Ishikawa (cell line): ENCODE data around the gene CFHR4.

Experiments used
- EP300 ChIP-seq: IDR thresholded peaks from 2 replicates; pipeline ENCODE4 v1.6.1; 2012; ENCODE audit warnings: borderline replicate concordance
- FOXM1 ChIP-seq: IDR thresholded peaks from 2 replicates; pipeline ENCODE4 v1.6.1; 2012; ENCODE audit warnings: low read depth, borderline replicate concordance
- RAD21 ChIP-seq: IDR thresholded peaks from 2 replicates; pipeline ENCODE4 v1.6.1; 2012; ENCODE audit warnings: low read depth
- TEAD4 ChIP-seq: IDR thresholded peaks from 2 replicates; pipeline ENCODE4 v1.6.1; 2012
- YY1 ChIP-seq: IDR thresholded peaks from 2 replicates; pipeline ENCODE4 v1.6.1; 2012; ENCODE audit warnings: low read depth
- ZBTB7A ChIP-seq: IDR thresholded peaks from 2 replicates; pipeline ENCODE4 v1.6.1; 2012; ENCODE audit warnings: low read depth
- TF ChIP-seq, protein P1 (sequence below): IDR thresholded peaks from 2 replicates; pipeline ENCODE4 v1.6.1; 2012
- TF ChIP-seq, protein P2 (sequence below): IDR thresholded peaks from 2 replicates; pipeline ENCODE4 v1.6.1; 2012; ENCODE audit warnings: low read depth, mild to moderate bottlenecking
- TF ChIP-seq, protein P3 (sequence below): IDR thresholded peaks from 2 replicates; pipeline ENCODE4 v1.6.1; 2012

DNA sequence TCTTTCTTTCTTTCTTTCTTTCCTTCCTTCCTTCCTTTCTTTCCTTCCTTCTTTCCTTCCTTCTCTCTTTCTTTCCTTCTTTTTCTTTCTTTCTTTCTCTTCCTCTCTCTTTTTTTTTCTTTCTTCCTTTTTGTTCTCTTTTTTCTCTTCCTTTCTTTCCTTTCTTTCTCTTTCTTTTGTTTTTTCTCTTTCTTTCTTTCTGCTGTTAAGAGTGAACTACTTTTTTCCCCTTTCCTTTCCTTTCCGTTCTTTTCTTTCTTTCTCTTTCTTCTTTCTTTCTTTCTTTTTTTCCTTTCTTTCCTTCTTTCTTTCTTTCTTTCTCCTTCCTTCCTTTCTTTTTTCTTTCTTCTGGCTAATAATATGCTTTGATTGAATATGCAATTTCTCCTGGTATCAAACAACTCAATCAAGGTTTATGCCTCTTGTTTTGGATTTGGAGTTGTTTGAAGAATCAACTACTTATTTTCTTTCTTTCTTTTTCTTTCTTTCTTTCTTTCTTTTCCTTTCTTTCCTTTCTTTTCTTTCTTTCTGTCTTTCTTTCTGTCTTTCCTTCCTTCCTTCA is 27.4 kb upstream of the CFHR4 start:
- TF ChIP-seq, protein P1, sequence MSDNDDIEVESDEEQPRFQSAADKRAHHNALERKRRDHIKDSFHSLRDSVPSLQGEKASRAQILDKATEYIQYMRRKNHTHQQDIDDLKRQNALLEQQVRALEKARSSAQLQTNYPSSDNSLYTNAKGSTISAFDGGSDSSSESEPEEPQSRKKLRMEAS = no peak
- TF ChIP-seq, protein P2, sequence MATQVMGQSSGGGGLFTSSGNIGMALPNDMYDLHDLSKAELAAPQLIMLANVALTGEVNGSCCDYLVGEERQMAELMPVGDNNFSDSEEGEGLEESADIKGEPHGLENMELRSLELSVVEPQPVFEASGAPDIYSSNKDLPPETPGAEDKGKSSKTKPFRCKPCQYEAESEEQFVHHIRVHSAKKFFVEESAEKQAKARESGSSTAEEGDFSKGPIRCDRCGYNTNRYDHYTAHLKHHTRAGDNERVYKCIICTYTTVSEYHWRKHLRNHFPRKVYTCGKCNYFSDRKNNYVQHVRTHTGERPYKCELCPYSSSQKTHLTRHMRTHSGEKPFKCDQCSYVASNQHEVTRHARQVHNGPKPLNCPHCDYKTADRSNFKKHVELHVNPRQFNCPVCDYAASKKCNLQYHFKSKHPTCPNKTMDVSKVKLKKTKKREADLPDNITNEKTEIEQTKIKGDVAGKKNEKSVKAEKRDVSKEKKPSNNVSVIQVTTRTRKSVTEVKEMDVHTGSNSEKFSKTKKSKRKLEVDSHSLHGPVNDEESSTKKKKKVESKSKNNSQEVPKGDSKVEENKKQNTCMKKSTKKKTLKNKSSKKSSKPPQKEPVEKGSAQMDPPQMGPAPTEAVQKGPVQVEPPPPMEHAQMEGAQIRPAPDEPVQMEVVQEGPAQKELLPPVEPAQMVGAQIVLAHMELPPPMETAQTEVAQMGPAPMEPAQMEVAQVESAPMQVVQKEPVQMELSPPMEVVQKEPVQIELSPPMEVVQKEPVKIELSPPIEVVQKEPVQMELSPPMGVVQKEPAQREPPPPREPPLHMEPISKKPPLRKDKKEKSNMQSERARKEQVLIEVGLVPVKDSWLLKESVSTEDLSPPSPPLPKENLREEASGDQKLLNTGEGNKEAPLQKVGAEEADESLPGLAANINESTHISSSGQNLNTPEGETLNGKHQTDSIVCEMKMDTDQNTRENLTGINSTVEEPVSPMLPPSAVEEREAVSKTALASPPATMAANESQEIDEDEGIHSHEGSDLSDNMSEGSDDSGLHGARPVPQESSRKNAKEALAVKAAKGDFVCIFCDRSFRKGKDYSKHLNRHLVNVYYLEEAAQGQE = no peak
- TF ChIP-seq YY1 (no peak), EP300 (no peak), ZBTB7A (no peak), TEAD4 (no peak), RAD21 (no peak), FOXM1 (no peak)
- TF ChIP-seq, protein P3, sequence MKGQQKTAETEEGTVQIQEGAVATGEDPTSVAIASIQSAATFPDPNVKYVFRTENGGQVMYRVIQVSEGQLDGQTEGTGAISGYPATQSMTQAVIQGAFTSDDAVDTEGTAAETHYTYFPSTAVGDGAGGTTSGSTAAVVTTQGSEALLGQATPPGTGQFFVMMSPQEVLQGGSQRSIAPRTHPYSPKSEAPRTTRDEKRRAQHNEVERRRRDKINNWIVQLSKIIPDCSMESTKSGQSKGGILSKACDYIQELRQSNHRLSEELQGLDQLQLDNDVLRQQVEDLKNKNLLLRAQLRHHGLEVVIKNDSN = no peak
